NOMO-1 treated with dmso at 0.1 percent for 144 hours (cell line): ENCODE data around the gene IGFALS.

Experiments
- DNase-seq: peaks from one replicate; lab custom pipeline; 2025; ENCODE audit not compliant: unreplicated experiment; lab: John Stamatoyannopoulos, UW

The IGFALS gene

DNA sequence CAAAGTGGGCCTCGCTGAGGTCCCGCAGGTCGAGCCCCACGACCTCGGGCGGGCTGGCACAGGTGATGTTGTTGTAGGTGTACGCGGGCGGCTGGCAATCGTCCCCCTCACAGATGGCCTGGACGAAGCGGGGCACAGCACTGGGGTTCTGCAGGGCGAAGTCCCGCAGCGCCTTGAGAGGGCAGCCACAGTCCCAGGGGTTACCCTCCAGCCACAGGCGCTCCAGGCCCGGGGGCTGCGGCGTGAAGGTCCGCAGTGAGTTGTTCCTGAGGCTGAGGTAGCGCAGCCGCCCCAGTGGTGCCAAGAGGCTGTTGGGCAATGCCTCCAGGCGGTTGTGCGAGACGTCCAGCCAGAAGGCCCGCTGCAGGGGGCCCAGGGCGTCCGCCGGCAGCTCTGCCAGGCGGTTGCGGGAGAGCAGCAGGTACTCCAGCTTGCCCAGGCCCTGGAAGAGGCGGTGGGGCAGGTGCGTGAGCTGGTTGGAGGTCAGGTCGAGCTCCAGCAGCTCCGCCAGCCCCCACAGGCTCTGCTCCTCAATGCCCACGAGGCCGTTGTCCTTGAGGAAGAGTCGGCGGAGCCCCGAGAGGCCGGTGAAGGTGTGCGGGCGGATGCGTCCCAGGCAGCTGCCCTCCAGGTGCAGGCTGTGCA lies 2.8 kb downstream of the IGFALS start:
- no peak for DNase-seq

- DNase-seq, result no peak
These were observed 3.3 kb downstream of the IGFALS start for GRCh38 chr16:1790261-1790610.

- no peak for DNase-seq
These were observed 3.9 kb downstream of the IGFALS start for GRCh38 chr16:1789643-1790045.

- no peak for DNase-seq
These were observed 4.8 kb downstream of the IGFALS start for GRCh38 chr16:1788708-1789100.

DNA sequence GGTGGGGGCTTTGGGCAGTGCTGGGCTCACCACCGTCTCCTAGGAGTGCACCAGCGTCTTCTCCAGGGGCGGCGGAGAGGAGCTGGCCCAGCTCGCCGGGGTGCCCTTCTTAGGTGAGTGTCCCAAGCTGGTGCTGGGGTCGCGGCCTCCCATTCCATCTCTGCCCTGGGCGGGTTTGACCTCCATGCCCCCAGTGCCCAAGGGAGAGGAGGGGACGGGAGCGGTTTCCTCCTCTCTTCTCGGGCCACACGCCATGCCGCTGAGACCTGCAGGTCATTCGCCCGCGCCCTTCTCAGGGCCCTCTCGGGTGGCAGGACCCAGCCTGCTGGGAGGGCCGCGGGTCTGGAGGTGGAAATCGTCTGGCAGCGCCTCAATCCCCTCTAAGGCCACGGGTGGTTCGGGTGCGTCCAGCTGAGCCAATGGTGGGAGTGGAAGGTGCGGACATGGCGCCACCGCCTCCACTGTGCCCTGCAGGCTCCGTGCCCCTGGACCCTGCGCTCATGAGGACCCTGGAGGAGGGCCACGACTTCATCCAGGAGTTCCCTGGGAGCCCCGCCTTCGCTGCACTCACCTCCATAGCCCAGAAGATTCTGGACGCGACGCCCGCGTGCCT lies 5.3 kb downstream of the IGFALS start:
- no peak for DNase-seq

DNA sequence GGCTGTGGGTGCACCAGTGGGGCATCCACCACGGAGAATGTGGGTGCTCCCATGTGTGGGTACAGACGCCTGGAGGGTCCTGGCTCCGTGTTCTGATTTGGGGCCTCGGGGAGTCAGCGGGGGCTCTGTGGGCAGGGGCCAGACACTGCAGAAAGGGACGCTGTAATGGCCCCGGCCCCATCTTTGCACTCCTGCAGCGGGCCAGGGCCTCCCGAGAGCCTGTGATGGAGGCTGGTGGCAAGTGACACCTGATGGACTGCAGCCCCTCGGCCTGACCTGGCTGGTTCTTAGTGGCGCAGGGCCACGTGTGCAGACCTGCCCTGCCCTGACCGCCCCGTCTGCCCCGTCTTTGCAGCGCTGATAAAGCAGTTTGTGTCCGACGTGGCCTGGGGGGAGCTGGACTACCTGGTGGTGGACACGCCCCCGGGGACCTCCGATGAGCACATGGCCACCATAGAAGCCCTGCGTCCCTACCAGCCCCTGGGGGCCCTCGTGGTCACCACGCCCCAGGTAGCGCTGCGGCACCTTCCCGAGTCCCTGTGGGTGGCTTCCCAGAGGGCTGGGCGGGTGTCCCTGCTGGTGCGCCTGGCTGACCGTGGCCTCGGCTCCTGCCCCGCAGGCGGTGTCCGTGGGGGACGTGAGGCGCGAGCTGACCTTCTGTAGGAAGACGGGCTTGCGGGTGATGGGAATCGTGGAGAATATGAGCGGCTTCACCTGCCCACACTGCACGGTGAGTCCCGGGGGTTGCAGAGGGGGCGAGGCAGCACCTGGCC lies 6.0 kb downstream of the IGFALS start:
- DNase-seq, result no peak

DNA sequence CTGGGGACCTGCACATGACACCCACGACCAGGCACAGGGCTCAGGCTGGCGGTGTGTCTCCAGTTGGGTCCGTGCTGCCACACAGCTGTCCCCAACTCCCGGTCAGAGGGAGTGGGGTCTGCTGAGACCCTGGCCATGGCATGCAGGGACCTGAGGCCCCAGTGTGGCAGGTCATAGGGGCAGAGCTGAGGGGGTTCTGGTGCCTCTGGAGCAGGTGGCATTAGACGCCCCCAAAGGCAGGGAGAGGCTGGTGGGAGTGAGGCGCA lies 6.5 kb downstream of the IGFALS start:
- DNase-seq, result no peak

- no peak for DNase-seq
These were observed 7.1 kb downstream of the IGFALS start for GRCh38 chr16:1786242-1787055.

DNA sequence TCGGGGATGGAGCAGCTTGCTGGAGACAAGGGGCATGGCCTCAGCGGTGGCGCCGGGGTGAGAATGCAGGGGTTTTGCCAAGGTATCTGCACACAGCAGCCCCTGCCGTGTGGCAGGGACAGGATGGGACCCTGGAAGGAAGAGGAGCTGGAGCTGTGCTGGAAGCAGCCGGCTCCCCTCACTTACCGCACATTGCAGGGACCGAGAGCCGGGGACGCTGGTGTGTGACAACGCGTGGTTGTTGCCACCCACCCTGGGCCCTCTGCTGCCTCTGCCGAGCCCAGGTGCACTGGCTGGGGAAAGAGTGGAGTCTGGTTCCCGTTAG lies 7.7 kb downstream of the IGFALS start:
- no peak for DNase-seq

- no peak for DNase-seq
These were observed 8.3 kb downstream of the IGFALS start for GRCh38 chr16:1784977-1785845.

- DNase-seq, result peak; percentile 99
These were observed 10.9 kb downstream of the IGFALS start, which contains the start of the genes NUBP2 and SPSB3 for GRCh38 chr16:1782408-1783264. NUBP2 (plus strand) TSS chr16:1782960; CDS start chr16:1783021, 61 bp downstream. SPSB3 (minus strand) TSS chr16:1782571; CDS start chr16:1781483, 1,088 bp downstream.

DNA sequence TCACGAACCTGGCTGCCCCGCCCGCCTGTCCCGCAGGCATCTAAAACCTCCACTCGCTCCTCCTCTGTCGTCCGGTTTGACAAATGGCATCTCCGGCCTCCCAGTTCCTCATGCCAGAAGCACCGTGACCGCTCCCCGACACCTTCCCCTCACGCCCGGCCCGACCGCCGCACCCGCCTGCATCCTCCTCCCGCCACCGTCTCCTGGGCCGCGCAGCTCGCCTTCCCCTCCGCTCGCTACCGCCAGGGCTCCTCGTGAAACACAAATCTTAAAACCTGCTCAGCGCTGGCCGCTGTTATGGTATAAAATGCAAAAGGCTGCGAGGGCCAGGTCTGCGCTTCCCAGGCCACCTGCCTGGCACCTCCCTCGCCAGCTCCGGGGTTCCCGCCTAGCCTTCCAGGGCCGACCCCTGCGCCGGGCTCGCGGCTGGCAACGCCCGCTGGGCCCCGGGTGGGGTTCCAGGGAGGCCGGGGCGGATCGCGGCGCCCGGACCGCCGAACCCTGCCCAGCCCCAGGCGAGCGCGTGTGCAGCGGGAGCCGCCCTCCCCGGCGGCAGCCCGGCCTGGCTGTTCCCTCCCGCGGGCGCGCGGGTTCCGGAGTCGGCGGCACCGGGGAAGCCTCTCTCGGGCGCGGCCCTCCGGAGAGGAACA lies 11.6 kb downstream of the IGFALS start:
- no peak for DNase-seq

- DNase-seq, result no peak
These were observed 12.3 kb downstream of the IGFALS start for GRCh38 chr16:1781254-1781653.

GRCh38 chr16:1780677-1781072 lies 12.8 kb downstream of the IGFALS start:
- DNase-seq, result no peak

DNA sequence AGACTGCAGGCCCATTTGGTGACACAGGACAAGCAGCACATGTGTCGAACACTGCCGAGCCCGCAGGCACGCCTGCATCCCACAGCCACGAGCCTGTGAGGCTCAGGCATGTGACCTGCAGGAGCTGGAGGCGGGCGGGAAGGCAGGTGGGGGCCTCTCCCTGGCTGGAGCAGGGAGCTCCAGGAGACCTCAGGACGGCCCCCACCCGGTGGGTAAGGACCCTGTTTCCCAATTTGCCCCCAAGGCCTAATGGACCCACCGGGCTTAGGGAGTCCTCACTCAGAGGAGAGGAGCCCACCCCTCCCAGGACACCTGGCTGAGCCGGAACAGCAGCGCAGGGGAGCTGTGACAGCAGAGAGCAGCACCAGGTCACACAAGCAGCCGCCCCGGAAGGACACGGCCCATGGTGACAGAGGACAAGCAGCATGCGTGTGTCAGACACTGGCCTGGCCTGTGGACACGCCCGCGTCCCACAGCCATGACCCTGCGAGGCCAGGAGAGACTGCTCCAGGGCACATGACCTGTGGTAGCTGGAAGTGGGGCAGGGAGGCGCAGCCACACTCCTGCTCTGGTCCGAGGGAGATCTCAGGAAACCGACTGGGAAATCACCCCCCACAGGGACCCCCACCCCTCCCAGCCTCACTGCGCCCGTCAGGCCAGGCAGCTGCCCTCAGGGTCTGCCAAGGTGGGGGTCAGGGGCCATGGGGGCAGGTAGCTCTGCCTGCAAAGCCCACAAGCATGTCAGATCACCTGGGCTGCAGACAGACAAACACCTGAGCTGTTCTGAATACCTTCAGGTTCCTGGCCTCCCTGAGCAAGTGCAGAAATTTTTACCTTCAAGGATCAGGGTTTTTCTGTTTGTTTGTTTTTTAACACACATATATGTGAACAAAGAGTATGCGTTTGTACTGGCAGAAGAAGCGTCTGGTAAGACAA lies 13.5 kb downstream of the IGFALS start:
- DNase-seq, result no peak

- DNase-seq, result no peak
These were observed 14.2 kb downstream of the IGFALS start for GRCh38 chr16:1779234-1779701.

- DNase-seq, result no peak
These were observed 15.0 kb downstream of the IGFALS start for GRCh38 chr16:1778200-1779179.
